Left ventricle myocardium superior (tissue), 1 donor: ENCODE measurements around the gene ZNF285. TPM values are rescaled to one million over a fixed set of nuclear protein-coding genes. Genes with fewer than 3 reads are reported as not detected.

Source experiments
- total RNA-seq: library from RNA; stranded (reverse); fragmentation: NEBNext Ultra II Directional; extraction: Animal tissue kit (Norgen Biotek cat#: 25700); gene quantifications from one replicate; pipeline ENCODE4 v1.2.1, GENCODE V29; 2021
- donor health status: DM: no; HTN: yes; CAD: no; lungs with severe emphysema.

The ZNF285 gene
- total RNA-seq, 1 donor from 2014 or later, result 5.5 TPM

Other genes starting within 250 kb of the ZNF285 start
- gene ZNF226, start 236.5 kb downstream of the ZNF285 start, total RNA-seq, result 19.9 TPM
- 11.5 TPM for gene ZNF227, start 189.1 kb downstream of the ZNF285 start, total RNA-seq
- 6.5 TPM for gene ZNF233, start 141.7 kb downstream of the ZNF285 start, total RNA-seq
- 4.5 TPM for gene ZNF235, start 96.6 kb downstream of the ZNF285 start, total RNA-seq
- 5.4 TPM for gene ZNF112, start 44.9 kb downstream of the ZNF285 start, total RNA-seq
- 6.7 TPM for gene ZNF229, start 46.9 kb upstream of the ZNF285 start, total RNA-seq
- 3.6 TPM for gene ZNF180, start 98.9 kb upstream of the ZNF285 start, total RNA-seq
- gene CEACAM20, start 128.1 kb upstream of the ZNF285 start, total RNA-seq, result not detected
- gene IGSF23, start 212.0 kb upstream of the ZNF285 start, total RNA-seq, result not detected
- 40.7 TPM for gene PVR, start 242.3 kb upstream of the ZNF285 start, total RNA-seq